GM12874 (cell line): ENCODE measurements around the gene RHEB.

Experiments
- CTCF ChIP-seq: IDR thresholded peaks from 2 replicates; pipeline ENCODE4 v1.5.1; 2011; ENCODE audit warnings: low read depth, mild to moderate bottlenecking, control low read depth, low read length, moderate library complexity; ENCODE audit not compliant: insufficient read depth

The RHEB gene

GRCh38 chr7:151439855-151440798, 79.6 kb downstream of the RHEB start, which contains the start of gene CRYGN:
Gene CRYGN, minus strand, starts transcription at chr7:151440141. Its CDS starts 224 bp downstream, at chr7:151439917.
- TF ChIP-seq CTCF = no peak

- TF ChIP-seq CTCF = no peak
These were observed 80.7 kb downstream of the RHEB start for GRCh38 chr7:151438864-151439601.

- no peak for TF ChIP-seq CTCF
These were observed 81.7 kb downstream of the RHEB start for GRCh38 chr7:151437866-151438516.

- no peak for TF ChIP-seq CTCF
These were observed 82.5 kb downstream of the RHEB start for GRCh38 chr7:151437159-151437553.

- no peak for TF ChIP-seq CTCF
These were observed 83.1 kb downstream of the RHEB start for GRCh38 chr7:151436446-151437158.

- TF ChIP-seq CTCF = no peak
These were observed 83.7 kb downstream of the RHEB start for GRCh38 chr7:151435971-151436370.
